ENCODE data around the gene CDH10.

GRCh38 chr5:24571302-24571701 is 73.5 kb downstream of the CDH10 start:
- TF ChIP-seq, protein P1, sequence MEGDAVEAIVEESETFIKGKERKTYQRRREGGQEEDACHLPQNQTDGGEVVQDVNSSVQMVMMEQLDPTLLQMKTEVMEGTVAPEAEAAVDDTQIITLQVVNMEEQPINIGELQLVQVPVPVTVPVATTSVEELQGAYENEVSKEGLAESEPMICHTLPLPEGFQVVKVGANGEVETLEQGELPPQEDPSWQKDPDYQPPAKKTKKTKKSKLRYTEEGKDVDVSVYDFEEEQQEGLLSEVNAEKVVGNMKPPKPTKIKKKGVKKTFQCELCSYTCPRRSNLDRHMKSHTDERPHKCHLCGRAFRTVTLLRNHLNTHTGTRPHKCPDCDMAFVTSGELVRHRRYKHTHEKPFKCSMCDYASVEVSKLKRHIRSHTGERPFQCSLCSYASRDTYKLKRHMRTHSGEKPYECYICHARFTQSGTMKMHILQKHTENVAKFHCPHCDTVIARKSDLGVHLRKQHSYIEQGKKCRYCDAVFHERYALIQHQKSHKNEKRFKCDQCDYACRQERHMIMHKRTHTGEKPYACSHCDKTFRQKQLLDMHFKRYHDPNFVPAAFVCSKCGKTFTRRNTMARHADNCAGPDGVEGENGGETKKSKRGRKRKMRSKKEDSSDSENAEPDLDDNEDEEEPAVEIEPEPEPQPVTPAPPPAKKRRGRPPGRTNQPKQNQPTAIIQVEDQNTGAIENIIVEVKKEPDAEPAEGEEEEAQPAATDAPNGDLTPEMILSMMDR (IDR thresholded peaks at IDR 0.05): no peak
- no peak for TF ChIP-seq EP300 (IDR thresholded peaks at IDR 0.05; ENCODE audit: low read depth)
- TF ChIP-seq POLR2A (IDR thresholded peaks at IDR 0.05): no peak
- no peak for TF ChIP-seq POLR2AphosphoS5 (IDR thresholded peaks at IDR 0.05)
